OCI-LY1 (cell line): ENCODE data around the gene ENPP7.

ENCODE experiments used
- H2AFZ ChIP-seq: fragments of 200-600 bp; sonication (generic), shearing (Covaris generic); 2 replicates; pipeline ENCODE4 v1.6.0; 2014; ENCODE audit warnings: antibody characterized with exemption, mild to moderate bottlenecking, low read length
- H3F3A ChIP-seq: fragments of 200-600 bp; sonication (generic), shearing (Covaris generic); 2 replicates; pipeline ENCODE4 v1.6.0; 2014; ENCODE audit warnings: mild to moderate bottlenecking, antibody characterized with exemption, low read length, moderate library complexity; ENCODE audit not compliant: insufficient read depth
- H3K27ac ChIP-seq: fragments of 200-600 bp; sonication (generic); 2 replicates; pipeline ENCODE4 v1.5.1; 2014; ENCODE audit warnings: low read length, mixed run types, mild to moderate bottlenecking, low read depth; ENCODE audit not compliant: poor library complexity, severe bottlenecking
- H3K27me3 ChIP-seq: fragments of 200-600 bp; sonication (generic); 2 replicates; pipeline ENCODE4 v1.6.0; 2014; ENCODE audit warnings: antibody characterized with exemption, mild to moderate bottlenecking, low read length, moderate library complexity; ENCODE audit not compliant: insufficient read depth
- H3K36me3 ChIP-seq: fragments of 200-600 bp; sonication (generic); 2 replicates; pipeline ENCODE4 v1.6.1; 2014; ENCODE audit warnings: mild to moderate bottlenecking, antibody characterized with exemption, low read length, moderate library complexity, mixed read lengths; ENCODE audit not compliant: insufficient read depth
- H3K4me1 ChIP-seq: fragments of 200-600 bp; sonication (generic); 2 replicates; pipeline ENCODE4 v1.5.1; 2014; ENCODE audit warnings: mild to moderate bottlenecking, low read length, moderate library complexity; ENCODE audit not compliant: insufficient read depth, severe bottlenecking
- H3K4me2 ChIP-seq: fragments of 200-600 bp; sonication (generic), shearing (Covaris generic); 2 replicates; pipeline ENCODE4 v1.6.1; 2014; ENCODE audit warnings: low read length
- H3K4me3 ChIP-seq: fragments of 200-600 bp; sonication (generic); 2 replicates; pipeline ENCODE4 v1.5.1; 2014; ENCODE audit warnings: low read length, low read depth, mild to moderate bottlenecking, mixed read lengths; ENCODE audit not compliant: poor library complexity, severe bottlenecking
- H3K79me2 ChIP-seq: fragments of 200-600 bp; shearing (Covaris generic); 2 replicates; pipeline ENCODE4 v1.6.1; 2016; ENCODE audit warnings: mixed run types, low read length, mixed read lengths; ENCODE audit not compliant: insufficient read depth
- H3K9ac ChIP-seq: fragments of 200-600 bp; sonication (generic), shearing (Covaris generic); 2 replicates; pipeline ENCODE4 v1.6.1; 2014; ENCODE audit warnings: mild to moderate bottlenecking, low read length, mixed read lengths
- H3K9me2 ChIP-seq: fragments of 200-600 bp; sonication (generic), shearing (Covaris generic); 2 replicates; pipeline ENCODE4 v1.6.1; 2014; ENCODE audit warnings: low read depth, mild to moderate bottlenecking, low read length, mixed read lengths
- H3K9me3 ChIP-seq: fragments of 200-600 bp; shearing (Covaris generic); 2 replicates; pipeline ENCODE4 v1.6.1; 2014; ENCODE audit warnings: low read length, mixed read lengths
- H4K20me1 ChIP-seq: fragments of 200-600 bp; sonication (generic), shearing (Covaris generic); 2 replicates; pipeline ENCODE4 v1.6.0; 2016; ENCODE audit warnings: mild to moderate bottlenecking, low read length; ENCODE audit not compliant: insufficient read depth
- CTCF ChIP-seq: fragments of 200-600 bp; sonication (generic), shearing (Covaris generic); IDR thresholded peaks from 2 replicates; pipeline ENCODE4 v1.5.1; 2017; ENCODE audit warnings: mild to moderate bottlenecking, antibody characterized with exemption, low read length, moderate library complexity, mixed read lengths
- EZH2 ChIP-seq: fragments of 200-600 bp; sonication (generic), shearing (Covaris generic); IDR thresholded peaks from 2 replicates; pipeline ENCODE4 v1.8.0; 2017; ENCODE audit warnings: borderline replicate concordance, mixed run types, mild to moderate bottlenecking, antibody characterized with exemption, low read length, moderate library complexity, mixed read lengths

Gene ENPP7

GRCh38 chr17:79722787-79723186 lies 8.0 kb upstream of the ENPP7 start:
- no peak overlapping the region for H3K9ac ChIP-seq
- peaks cover under 1% of the 10 kb centered on the region for H3K4me1 ChIP-seq
- no peak overlapping the region for H3K4me3 ChIP-seq
- H3K9me2 ChIP-seq, result no peaks in the 10 kb centered on the region
- H3K27ac ChIP-seq, result no peak overlapping the region
- H3K79me2 ChIP-seq, result no peaks in the 10 kb centered on the region
- no peaks in the 10 kb centered on the region for H3K27me3 ChIP-seq
- no peak overlapping the region for H3K4me2 ChIP-seq
- no peak overlapping the region for H2AFZ ChIP-seq
- H3K36me3 ChIP-seq, result no peaks in the 10 kb centered on the region
- H4K20me1 ChIP-seq, result no peaks in the 10 kb centered on the region
- no peaks in the 10 kb centered on the region for H3K9me3 ChIP-seq
- H3F3A ChIP-seq, result no peaks in the 10 kb centered on the region
- TF ChIP-seq CTCF, result no peak
- no peak for TF ChIP-seq EZH2

GRCh38 chr17:79728169-79728907 lies 2.4 kb upstream of the ENPP7 start:
- no peaks in the 10 kb centered on the region for H3K9me3 ChIP-seq
- peaks cover 27% of the 10 kb centered on the region for H3K4me1 ChIP-seq
- peak overlapping the region; percentile 59 for H3K4me2 ChIP-seq
- peak overlapping the region; percentile 46 for H3K4me3 ChIP-seq
- no peaks in the 10 kb centered on the region for H3F3A ChIP-seq
- no peaks in the 10 kb centered on the region for H3K79me2 ChIP-seq
- H3K27me3 ChIP-seq, result no peaks in the 10 kb centered on the region
- no peaks in the 10 kb centered on the region for H3K9me2 ChIP-seq
- TF ChIP-seq EZH2 (no peak), CTCF (no peak)
- no peaks in the 10 kb centered on the region for H3K36me3 ChIP-seq
- peak overlapping the region; percentile 21; the same call in 1 of the 2 replicates for H3K9ac ChIP-seq
- peak overlapping the region; percentile 91 for H2AFZ ChIP-seq
- no peaks in the 10 kb centered on the region for H4K20me1 ChIP-seq
- no peak overlapping the region for H3K27ac ChIP-seq

- Histone ChIP-seq H3K4me1 (peaks cover 31% of the 10 kb centered on the region), H3K27ac (no peak overlapping the region), H3K4me3 (peak overlapping the region; percentile 46), H3K9ac (peak overlapping the region; percentile 12; the same call in 1 of the 2 replicates), H3K4me2 (peak overlapping the region; percentile 59), H3K9me2 (no peaks in the 10 kb centered on the region), H3K27me3 (no peaks in the 10 kb centered on the region), H2AFZ (peak overlapping the region; percentile 91), H3F3A (no peaks in the 10 kb centered on the region), H3K36me3 (no peaks in the 10 kb centered on the region), H3K9me3 (no peaks in the 10 kb centered on the region), H3K79me2 (no peaks in the 10 kb centered on the region), H4K20me1 (no peaks in the 10 kb centered on the region)
- TF ChIP-seq CTCF (no peak), EZH2 (no peak)
Observed at GRCh38 chr17:79728908-79729471, 1.8 kb upstream of the ENPP7 start.
